Natural killer cell (primary cell): ENCODE measurements around the gene CDK17. TPM values are rescaled to one million over a fixed set of nuclear protein-coding genes. Genes with fewer than 3 reads are reported as not detected.
A peak's percentile ranks its signal among the peaks of the same experiment; 100 is the strongest.

Source experiments
- ATAC-seq, 3 donors: fragments of 150-1000 bp in 2 of 3; fragments of 200-7000 bp in 1 of 3; cut with Tn5 transposase; 1 replicate in 1 of 3; 2 replicates in 2 of 3; pipeline ENCODE4 v1.10.0; 2021; ENCODE audit warnings: mild to moderate bottlenecking in 2 of 3, moderate library complexity in 2 of 3
- DNase-seq, 2 donors: peaks; one replicate each; pipeline versions ENCODE4 v3.0.0 to v3.0.0-alpha.2; 2013 to 2021; ENCODE audit warnings: mixed read lengths in 1 of 2
- H3K27ac ChIP-seq: one replicate; pipeline ENCODE4 v1.5.1; 2013; ENCODE audit warnings: mild to moderate bottlenecking, low read length
- H3K27me3 ChIP-seq: one replicate; pipeline ENCODE4 v1.6.1; 2013; ENCODE audit warnings: low read length; ENCODE audit not compliant: control insufficient read depth, insufficient read depth
- H3K36me3 ChIP-seq: one replicate; pipeline ENCODE4 v1.6.1; 2013; ENCODE audit warnings: low read length; ENCODE audit not compliant: control insufficient read depth, insufficient read depth
- H3K4me1 ChIP-seq: one replicate; pipeline ENCODE4 v1.6.1; 2013; ENCODE audit warnings: low read length; ENCODE audit not compliant: control insufficient read depth, insufficient read depth
- H3K4me3 ChIP-seq: one replicate; pipeline ENCODE4 v1.5.1; 2013; ENCODE audit warnings: low read length
- H3K9me3 ChIP-seq: one replicate; pipeline ENCODE4 v1.6.1; 2013; ENCODE audit warnings: low read length; ENCODE audit not compliant: control insufficient read depth, insufficient read depth
- H3K27ac Mint-ChIP-seq, 2 donors: one replicate each; pipeline ENCODE4 v1.8.0; 2022; ENCODE audit warnings: mild to moderate bottlenecking in 2 of 2, mixed read lengths in 2 of 2, moderate library complexity in 1 of 2
- H3K27me3 Mint-ChIP-seq, 2 donors: one replicate each; pipeline ENCODE4 v1.8.0; 2022; ENCODE audit warnings: low read depth in 2 of 2, mixed read lengths in 2 of 2
- H3K36me3 Mint-ChIP-seq: one replicate; pipeline ENCODE4 v1.8.0; 2022; ENCODE audit warnings: mixed read lengths
- H3K4me1 Mint-ChIP-seq, 2 donors: one replicate each; pipeline ENCODE4 v1.8.0; 2022; ENCODE audit warnings: mixed read lengths in 2 of 2
- H3K4me3 Mint-ChIP-seq: one replicate; pipeline ENCODE4 v1.8.0; 2022; ENCODE audit warnings: mild to moderate bottlenecking, moderate library complexity, mixed read lengths
- H3K9me3 Mint-ChIP-seq, 2 donors: one replicate each; pipeline ENCODE4 v1.8.0; 2022; ENCODE audit warnings: mixed read lengths in 2 of 2
- CTCF ChIP-seq: fragments of 200-600 bp; IDR thresholded peaks from one replicate; pipeline ENCODE4 v1.8.0; 2022; ENCODE audit warnings: antibody characterized with exemption
- WGBS: methylation state at CpG from one replicate; pipeline ENCODE4 v1.1.7; 2013; ENCODE audit warnings: missing lambda C conversion rate; ENCODE audit not compliant: insufficient coverage; 5-methylcytosine and 5-hydroxymethylcytosine counted together
- intact Hi-C: fragments of 100-400 bp; cut with micrococcal nuclease; formaldehyde crosslinking; loops from one replicate; pipeline ENCODE4 v1.14.2; 2022
- total RNA-seq, 4 donors: library from RNA; stranded (reverse); fragments of 120-200 nt in 1 of 4; gene quantifications; one replicate each; pipeline versions ENCODE4 v1.2.3 to v1.2.4, GENCODE V29; 2013 to 2022

CDK17 gene
- total RNA-seq, 3 donors from 2014 or later (not counting 1 experiment from before 2014, with no cell fraction given) = 199 to 234 (median 232) TPM

- H3K27ac ChIP-seq = no peak overlapping the region
- no peaks in the 10 kb centered on the region for H3K36me3 Mint-ChIP-seq
- no peak overlapping the region for H3K4me3 Mint-ChIP-seq
- H3K4me3 ChIP-seq = no peak overlapping the region
- H3K9me3 ChIP-seq = no peaks in the 10 kb centered on the region
- intact Hi-C loops = no loop called here
- no peaks in the 10 kb centered on the region for H3K36me3 ChIP-seq
- no peak for DNase-seq
- H3K4me1 ChIP-seq = peaks cover 23% of the 10 kb centered on the region
- no peaks in the 10 kb centered on the region for H3K27me3 Mint-ChIP-seq
- peaks cover 70 to 84% of the 10 kb centered on the region in 2 donors for H3K4me1 Mint-ChIP-seq
- no peak overlapping the region for H3K27ac Mint-ChIP-seq
- H3K27me3 ChIP-seq = no peaks in the 10 kb centered on the region
- ATAC-seq = no peak
- no CpG with 5 or more reads among the region's 1 CpG for WGBS
- TF ChIP-seq CTCF = no peak
- no peaks in the 10 kb centered on the region for H3K9me3 Mint-ChIP-seq
These were observed 43.4 kb downstream of the CDK17 start for GRCh38 chr12:96356831-96357230.

- Histone ChIP-seq H3K4me1 (peaks cover 21% of the 10 kb centered on the region), H3K36me3 (no peaks in the 10 kb centered on the region), H3K27me3 (no peaks in the 10 kb centered on the region), H3K4me3 (no peak overlapping the region), H3K27ac (no peak overlapping the region), H3K9me3 (no peaks in the 10 kb centered on the region)
- Mint-ChIP-seq H3K27ac (peak overlapping the region; percentile 7 to 17), H3K4me1 (peaks cover 73 to 84% of the 10 kb centered on the region in 2 donors), H3K9me3 (no peaks in the 10 kb centered on the region), H3K4me3 (no peak overlapping the region), H3K27me3 (no peaks in the 10 kb centered on the region), H3K36me3 (no peaks in the 10 kb centered on the region)
- TF ChIP-seq CTCF = no peak
- ATAC-seq = no peak
- intact Hi-C loops = loop anchor here (5.0 kb wide), 1 partner anchor 43 kb away; no protein-coding TSS in a partner anchor
- 93% methylated on average over 8 of the region's 8 CpGs for WGBS
- DNase-seq = no peak
These were observed 45.2 kb downstream of the CDK17 start for GRCh38 chr12:96354844-96355534.

- no peak for TF ChIP-seq CTCF
- Mint-ChIP-seq H3K27ac (peak overlapping the region; percentile 61 to 81), H3K9me3 (no peaks in the 10 kb centered on the region), H3K4me1 (peaks cover 73 to 84% of the 10 kb centered on the region in 2 donors), H3K27me3 (no peaks in the 10 kb centered on the region), H3K36me3 (no peaks in the 10 kb centered on the region), H3K4me3 (no peak overlapping the region)
- H3K4me1 ChIP-seq = peaks cover 21% of the 10 kb centered on the region
- H3K36me3 ChIP-seq = no peaks in the 10 kb centered on the region
- H3K27me3 ChIP-seq = no peaks in the 10 kb centered on the region
- DNase-seq = no peak
- H3K27ac ChIP-seq = no peak overlapping the region
- intact Hi-C loops = loop anchor here (5.0 kb wide), 1 partner anchor 42 kb away; no protein-coding TSS in a partner anchor
- H3K4me3 ChIP-seq = no peak overlapping the region
- 86% methylated on average over 3 of the region's 3 CpGs for WGBS
- no peak for ATAC-seq
- no peaks in the 10 kb centered on the region for H3K9me3 ChIP-seq
These were observed 45.9 kb downstream of the CDK17 start for GRCh38 chr12:96354326-96354725.
